ENCODE data around the gene PPP2R5C. TPM values are rescaled to one million over a fixed set of nuclear protein-coding genes. Genes with fewer than 3 reads are reported as not detected.
A peak's percentile ranks its signal among the peaks of the same experiment; 100 is the strongest.

The PPP2R5C gene
- total and polyA plus RNA-seq, 2 of the 8 experiments (the other 6 are each of a cell fraction or from before 2014, with no cell fraction given) = 49.6 to 95.9 TPM

DNA sequence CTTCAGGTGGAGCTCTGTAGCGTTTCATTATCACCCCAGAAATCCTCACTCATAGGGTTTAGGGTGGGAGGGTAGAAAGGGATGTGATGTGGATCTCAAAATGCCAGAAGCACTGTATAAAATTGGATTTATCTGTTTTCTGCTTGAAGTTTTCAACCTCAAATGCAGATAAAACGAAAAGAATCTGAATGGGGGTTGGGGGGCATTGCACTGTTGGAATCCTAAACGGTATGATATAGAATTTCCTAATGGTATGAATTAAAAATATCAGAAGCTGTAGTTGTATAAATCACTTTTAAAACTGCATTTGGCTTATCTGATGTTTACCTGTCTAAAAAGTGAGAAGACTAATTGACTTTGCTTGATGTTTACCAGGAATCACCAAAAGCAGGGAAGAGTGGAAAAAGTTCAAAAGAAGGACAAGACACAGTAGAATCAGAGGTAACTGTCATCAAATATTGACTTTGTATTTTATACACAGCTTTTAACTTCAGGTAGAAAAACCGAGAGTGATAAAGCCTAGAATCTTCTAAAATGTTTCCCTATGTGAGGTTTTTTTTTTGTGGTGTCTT lies 1.1 kb downstream of the PPP2R5C start:
- Histone ChIP-seq H3K27ac (ENCODE audit: low read depth, low read length) (no peak overlapping the region), H4K20me1 (replicated peaks in 1 of 2; ENCODE audit: control insufficient read depth in 1 of 2, insufficient read depth in 2 of 2, low read length in 2 of 2) (peaks cover 0 to 7% of the 10 kb centered on the region in 2 experiments), H3K23ac (ENCODE audit: insufficient read length) (no peak overlapping the region), H3K27me3 (replicated peaks in 1 of 4; ENCODE audit: control insufficient read depth in 3 of 4, extremely low read depth in 1 of 4, insufficient read depth in 3 of 4, low read length in 3 of 4) (peaks cover 3 to 18% (median 11%) of the 10 kb centered on the region in 4 experiments; a peak in 6 of 7 replicates), H3K79me2 (ENCODE audit: control insufficient read depth in 1 of 2, insufficient read depth in 2 of 2, low read length in 2 of 2) (no peaks in the 10 kb centered on the region), H3K36me3 (ENCODE audit: control insufficient read depth in 2 of 4, insufficient read depth in 4 of 4, low read length in 3 of 4) (0 out of 8 replicates have a peak, but pooled peaks cover 0 to 3% (median 0%) of the 10 kb centered on the region in 4 experiments), H2AK5ac (ENCODE audit: low read depth, low read length) (no peak overlapping the region), H2BK15ac (ENCODE audit: low read length) (no peak overlapping the region), H3K14ac (ENCODE audit: insufficient read length) (no peak overlapping the region), H3K18ac (ENCODE audit: extremely low read depth, low read length) (no peak overlapping the region), H3K4me2 (ENCODE audit: insufficient read depth in 1 of 2, low read depth in 2 of 2, low read length in 2 of 2) (peak overlapping the region; percentile 63 to 87), H3K4me3 (ENCODE audit: extremely low read depth in 1 of 4, insufficient read depth in 2 of 4, low read depth in 3 of 4, low read length in 4 of 4) (peak overlapping the region; percentile 61 to 81 (median 64)), H3K23me2 (ENCODE audit: low read depth, low read length) (peaks cover 3% of the 10 kb centered on the region; the same call in 1 of the 2 replicates), H2BK12ac (ENCODE audit: low read depth, low read length) (no peak overlapping the region), H2BK20ac (ENCODE audit: low read length) (no peak overlapping the region), H3K9ac (replicated peaks in 1 of 4; ENCODE audit: extremely low read depth in 1 of 4, low read depth in 3 of 4, low read length in 3 of 4) (no peak overlapping the region), H2BK5ac (ENCODE audit: low read depth, low read length) (no peak overlapping the region), H3K9me3 (ENCODE audit: insufficient read depth in 2 of 2, low read depth in 1 of 2, low read length in 1 of 2) (no peaks in the 10 kb centered on the region), H3K4ac (replicated peaks; ENCODE audit: insufficient read length, low read depth, low read length) (no peak overlapping the region), H3K79me1 (ENCODE audit: low read depth, low read length) (no peaks in the 10 kb centered on the region), H4K91ac (replicated peaks; ENCODE audit: insufficient read length, low read length) (no peak overlapping the region), H2BK120ac (replicated peaks; ENCODE audit: low read depth, low read length) (no peak overlapping the region), H2AFZ (ENCODE audit: low read length) (no peak overlapping the region), H4K5ac (ENCODE audit: insufficient read length, low read depth, low read length) (no peak overlapping the region), H3K4me1 (replicated peaks in 1 of 4; ENCODE audit: control insufficient read depth in 3 of 4, insufficient read depth in 4 of 4, low read length in 3 of 4) (peaks cover 0 to 3% (median under 1%) of the 10 kb centered on the region in 4 experiments; a peak in 3 of 7 replicates), H3K56ac (replicated peaks; ENCODE audit: insufficient read length, low read depth, low read length) (no peak overlapping the region), H4K8ac (ENCODE audit: extremely low read depth, insufficient read depth, low read length) (no peak overlapping the region)
- DNase-seq (ENCODE audit: low read depth in 1 of 2, low spot score in 2 of 2) (no peak), FAIRE-seq (no peak)
- ChIA-PET POLR2A (ENCODE audit: partially characterized antibody) (interaction anchor here (0.6 to 1.8 kb wide), 6 partner anchors 8 to 203 kb away, joined by 3 to 7 read pairs (median 4); no protein-coding TSS in a partner anchor), CTCF (ENCODE audit: partially characterized antibody) (interaction anchor here (0.7 to 1.7 kb wide), 5 partner anchors 9 to 198 kb away, joined by 3 to 6 read pairs (median 3); no protein-coding TSS in a partner anchor)
- WGBS, 2 experiments (ENCODE audit: extremely low coverage in 1 of 2, insufficient coverage in 1 of 2, insufficient read length in 1 of 2, insufficient replicate concordance in 2 of 2, low coverage in 1 of 2, low lambda C conversion rate in 2 of 2, missing lambda C conversion rate in 1 of 2) = 30% methylated on average over 4 of the region's 4 CpGs; no CpG with 5 or more reads in 1 of the 2 experiments
- TF ChIP-seq HDAC2 (IDR thresholded peaks at IDR 0.05; ENCODE audit: borderline replicate concordance in 1 of 2, low read depth in 2 of 2, low read length in 2 of 2) (no peak), PHF8 (conservative IDR thresholded peaks at IDR 0.05; ENCODE audit: low read depth, low read length) (no peak), TAF1 (IDR thresholded peaks at IDR 0.05; ENCODE audit: low read depth, low read length) (no peak), BACH1 (IDR thresholded peaks at IDR 0.05; ENCODE audit: low read length) (no peak), NRF1 (IDR thresholded peaks at IDR 0.05; ENCODE audit: low read depth, low read length) (no peak), GABPA (IDR thresholded peaks at IDR 0.05; ENCODE audit: borderline replicate concordance, insufficient read depth, low read length) (no peak), CBX5 (IDR thresholded peaks at IDR 0.05; ENCODE audit: low read depth, low read length) (no peak), CHD2 (IDR thresholded peaks at IDR 0.05; ENCODE audit: low read length) (no peak)
- TF ChIP-seq, protein P1, sequence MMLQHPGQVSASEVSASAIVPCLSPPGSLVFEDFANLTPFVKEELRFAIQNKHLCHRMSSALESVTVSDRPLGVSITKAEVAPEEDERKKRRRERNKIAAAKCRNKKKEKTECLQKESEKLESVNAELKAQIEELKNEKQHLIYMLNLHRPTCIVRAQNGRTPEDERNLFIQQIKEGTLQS (IDR thresholded peaks at IDR 0.05; ENCODE audit: insufficient read depth, low read depth, low read length) = no peak
- TF ChIP-seq, protein P2, sequence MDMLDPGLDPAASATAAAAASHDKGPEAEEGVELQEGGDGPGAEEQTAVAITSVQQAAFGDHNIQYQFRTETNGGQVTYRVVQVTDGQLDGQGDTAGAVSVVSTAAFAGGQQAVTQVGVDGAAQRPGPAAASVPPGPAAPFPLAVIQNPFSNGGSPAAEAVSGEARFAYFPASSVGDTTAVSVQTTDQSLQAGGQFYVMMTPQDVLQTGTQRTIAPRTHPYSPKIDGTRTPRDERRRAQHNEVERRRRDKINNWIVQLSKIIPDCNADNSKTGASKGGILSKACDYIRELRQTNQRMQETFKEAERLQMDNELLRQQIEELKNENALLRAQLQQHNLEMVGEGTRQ (IDR thresholded peaks at IDR 0.05; ENCODE audit: low read length) = no peak
- TF ChIP-seq, protein P3, sequence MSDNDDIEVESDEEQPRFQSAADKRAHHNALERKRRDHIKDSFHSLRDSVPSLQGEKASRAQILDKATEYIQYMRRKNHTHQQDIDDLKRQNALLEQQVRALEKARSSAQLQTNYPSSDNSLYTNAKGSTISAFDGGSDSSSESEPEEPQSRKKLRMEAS (IDR thresholded peaks at IDR 0.05) = no peak
